ENCODE measurements around the gene FECH. TPM values are rescaled to one million over a fixed set of nuclear protein-coding genes. Genes with fewer than 3 reads are reported as not detected.

FECH gene
- 10 to 100 TPM; 27.6 to 31.7 TPM for total RNA-seq
- 18.6 TPM for polyA plus RNA-seq (2013, experiment 1 of 2)
- polyA plus RNA-seq (2013, experiment 2 of 2), result 15.6 TPM
- long read RNA-seq, experiment 1, transcript FECH-201 (11 exons, 3,853 nt), result major isoform, 12 of 19 reads
- long read RNA-seq, experiment 1, partial matches to known transcripts, result 4 of 19 reads
- long read RNA-seq, experiment 1, other reads (novel, unspliced or antisense), result 2 of 19 reads
- long read RNA-seq, experiment 2, transcript FECH-201 (11 exons, 3,853 nt), result major isoform, 70 of 99 reads
- long read RNA-seq, experiment 2, transcript FECH-202 (11 exons, 2,526 nt), result minor isoform, 9 of 99 reads
- long read RNA-seq, experiment 2, partial matches to known transcripts, result 3 of 99 reads
- long read RNA-seq, experiment 2, other reads (novel, unspliced or antisense), result 14 of 99 reads
- long read RNA-seq, experiment 3, transcript FECH-202 (11 exons, 2,526 nt), result minor isoform, 5 of 104 reads
- long read RNA-seq, experiment 3, transcript FECH-203 (11 exons, 1,874 nt), result minor isoform, 5 of 104 reads
- long read RNA-seq, experiment 3, transcript FECH-201 (11 exons, 3,853 nt), result major isoform, 79 of 104 reads
- long read RNA-seq, experiment 3, partial matches to known transcripts, result 3 of 104 reads
- long read RNA-seq, experiment 3, other reads (novel, unspliced or antisense), result 12 of 104 reads
- long read RNA-seq, experiment 4, partial matches to known transcripts, result 3 of 6 reads
- long read RNA-seq, experiment 4, other reads (novel, unspliced or antisense), result 2 of 6 reads

GRCh38 chr18:57586251-57587049, at the start of gene FECH:
TSS of gene FECH (minus strand) at chr18:57586702. CDS start at chr18:57586620, 82 bp downstream.
- Mint-ChIP-seq H3K36me3 (ENCODE audit: low read depth) (peaks cover 11% of the 10 kb centered on the region), H3K4me3 (peak within 1 kb of the TSS; percentile 75), H3K27ac (peak within 1 kb of the TSS; percentile 88), H3K4me1 (peaks cover 26% of the 10 kb centered on the region), H3K27me3 (ENCODE audit: insufficient read depth) (no peaks in the 10 kb centered on the region), H3K9me3 (no peaks in the 10 kb centered on the region)
- H3K27ac ChIP-seq (ENCODE audit: low read depth, low read length), result peak within 1 kb of the TSS; percentile 58
- DNase-seq, result peak; percentile 85
- WGBS, 2 experiments (ENCODE audit: insufficient coverage in 1 of 2, insufficient read length in 1 of 2), result 2 to 3% methylated on average over 21 to 80 of the region's 80 CpGs
- H3K9ac ChIP-seq (ENCODE audit: extremely low read depth, low read length, poor library complexity, severe bottlenecking), result peak within 1 kb of the TSS; percentile 60
- peaks cover 5% of the 10 kb centered on the region for H3K36me3 ChIP-seq (ENCODE audit: control insufficient read depth, insufficient read depth, low read length)
- no peaks in the 10 kb centered on the region for H3K9me3 ChIP-seq (ENCODE audit: control insufficient read depth, low read length)
- peaks cover 12% of the 10 kb centered on the region for H3K4me1 ChIP-seq (ENCODE audit: control insufficient read depth, insufficient read depth, low read length)
- H3K4me3 ChIP-seq (ENCODE audit: low read length), result peak within 1 kb of the TSS; percentile 90
- TF ChIP-seq CTCF (conservative IDR thresholded peaks at IDR 0.05), result peak; percentile 20
- H3K27me3 ChIP-seq (ENCODE audit: control insufficient read depth, insufficient read depth, low read length, poor library complexity, severe bottlenecking), result no peaks in the 10 kb centered on the region

- H3K4me1 Mint-ChIP-seq, result peaks cover 4% of the 10 kb centered on the region
- Histone ChIP-seq H3K4me1 (ENCODE audit: control insufficient read depth, insufficient read depth, low read length) (no peaks in the 10 kb centered on the region), H3K36me3 (ENCODE audit: control insufficient read depth, insufficient read depth, low read length) (no peaks in the 10 kb centered on the region), H3K27ac (ENCODE audit: low read depth, low read length) (no peak overlapping the region), H3K4me3 (ENCODE audit: low read length) (no peak overlapping the region), H3K27me3 (ENCODE audit: control insufficient read depth, insufficient read depth, low read length, poor library complexity, severe bottlenecking) (no peaks in the 10 kb centered on the region), H3K9me3 (ENCODE audit: control insufficient read depth, low read length) (no peaks in the 10 kb centered on the region), H3K9ac (ENCODE audit: extremely low read depth, low read length, poor library complexity, severe bottlenecking) (no peak overlapping the region)
- peaks cover 15% of the 10 kb centered on the region for H3K36me3 Mint-ChIP-seq (ENCODE audit: low read depth)
- no peak for TF ChIP-seq CTCF (conservative IDR thresholded peaks at IDR 0.05)
- no peak overlapping the region for H3K27ac Mint-ChIP-seq
- H3K9me3 Mint-ChIP-seq, result peaks cover 10% of the 10 kb centered on the region
- no peak for DNase-seq
- WGBS, 2 experiments (ENCODE audit: insufficient coverage in 1 of 2, insufficient read length in 1 of 2), result 97% methylated on average over 4 of the region's 4 CpGs; no CpG with 5 or more reads in 1 of the 2 experiments
- H3K27me3 Mint-ChIP-seq (ENCODE audit: insufficient read depth), result no peaks in the 10 kb centered on the region
- no peak overlapping the region for H3K4me3 Mint-ChIP-seq
Observed at GRCh38 chr18:57635003-57635822, 48.7 kb upstream of the FECH start.
